ENCODE data around the gene KATNB1.
"Not testable (repeated sequence)": the region's sequence is repeated elsewhere in the genome, so short reads cannot be mapped to it uniquely, and the experiment has no call there.

KATNB1 gene

GRCh38 chr16:57726433-57726947 is 9.1 kb upstream of the KATNB1 start:
- no peak for DNase-seq

GRCh38 chr16:57727610-57728009 is 8.0 kb upstream of the KATNB1 start:
- no peak for DNase-seq

- no peak for DNase-seq
Observed at GRCh38 chr16:57728336-57729181, 7.0 kb upstream of the KATNB1 start.

- DNase-seq, result no peak
Observed at GRCh38 chr16:57729182-57729484, 6.4 kb upstream of the KATNB1 start.

GRCh38 chr16:57729852-57730251 is 5.7 kb upstream of the KATNB1 start:
- DNase-seq, result not testable (repeated sequence)

GRCh38 chr16:57730771-57731730 is 4.5 kb upstream of the KATNB1 start:
- DNase-seq, result no peak

- DNase-seq, result no peak
Observed at GRCh38 chr16:57732037-57732436, 3.5 kb upstream of the KATNB1 start.

GRCh38 chr16:57732714-57733113 is 2.9 kb upstream of the KATNB1 start:
- DNase-seq, result no peak

- DNase-seq, result no peak
Observed at GRCh38 chr16:57734308-57734924, 1.2 kb upstream of the KATNB1 start.

- DNase-seq, result peak; percentile 99
Observed at GRCh38 chr16:57734925-57735754, 430 bp upstream of the KATNB1 start.

- peak; percentile 75 for DNase-seq
Observed at GRCh38 chr16:57736419-57737351, 1.1 kb downstream of the KATNB1 start.

- DNase-seq, result no peak
Observed at GRCh38 chr16:57738844-57739243, 3.3 kb downstream of the KATNB1 start.

GRCh38 chr16:57739756-57740422 is 4.3 kb downstream of the KATNB1 start:
- DNase-seq, result no peak

GRCh38 chr16:57740423-57741071 is 5.0 kb downstream of the KATNB1 start:
- DNase-seq, result no peak

GRCh38 chr16:57741660-57742191 is 6.2 kb downstream of the KATNB1 start:
- no peak for DNase-seq

GRCh38 chr16:57742543-57742942 is 7.0 kb downstream of the KATNB1 start:
- DNase-seq, result no peak

GRCh38 chr16:57743458-57743857 is 7.9 kb downstream of the KATNB1 start:
- no peak for DNase-seq

GRCh38 chr16:57743886-57744641 is 8.5 kb downstream of the KATNB1 start:
- DNase-seq, result no peak

GRCh38 chr16:57744642-57744903 is 9.0 kb downstream of the KATNB1 start:
- no peak for DNase-seq

Data from right forelimb (tissue), 1 donor.